Activated T-helper 9 cell treated with anti-CD3 and anti-CD28 coated beads, Interleukin-2, amount 50 U/mL, for 16 hours (primary cell): Measurements from ENCODE around the gene SDK1.

ENCODE experiments used
- DNase-seq: peaks from one replicate; pipeline ENCODE4 v3.0.0-alpha.2; 2020; ENCODE audit warnings: low read depth

SDK1 gene

DNA sequence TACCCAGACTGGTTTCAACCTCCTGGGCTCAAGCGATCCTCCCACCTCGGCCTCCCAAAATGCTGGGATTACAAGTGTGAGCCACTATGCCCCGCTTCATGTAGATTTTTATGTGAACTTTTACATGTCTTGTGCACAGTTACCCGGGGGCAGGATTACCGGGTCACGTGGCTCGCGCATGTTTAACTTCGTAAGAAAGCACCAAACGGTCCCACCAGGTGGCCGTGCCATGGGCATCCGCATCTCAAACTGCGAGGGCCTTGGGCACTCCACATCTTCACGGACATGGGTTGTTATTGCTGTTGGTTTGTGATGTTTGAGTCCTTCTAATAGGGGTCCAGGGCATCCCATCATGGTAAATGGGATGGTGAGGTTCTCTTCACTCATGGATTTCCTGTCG, 744.4 kb downstream of the SDK1 start:
- no peak for DNase-seq

- no peak for DNase-seq
Measured at GRCh38 chr7:4045975-4046374, 744.9 kb downstream of the SDK1 start.

GRCh38 chr7:4048336-4048735, 747.3 kb downstream of the SDK1 start:
- DNase-seq = no peak

DNA sequence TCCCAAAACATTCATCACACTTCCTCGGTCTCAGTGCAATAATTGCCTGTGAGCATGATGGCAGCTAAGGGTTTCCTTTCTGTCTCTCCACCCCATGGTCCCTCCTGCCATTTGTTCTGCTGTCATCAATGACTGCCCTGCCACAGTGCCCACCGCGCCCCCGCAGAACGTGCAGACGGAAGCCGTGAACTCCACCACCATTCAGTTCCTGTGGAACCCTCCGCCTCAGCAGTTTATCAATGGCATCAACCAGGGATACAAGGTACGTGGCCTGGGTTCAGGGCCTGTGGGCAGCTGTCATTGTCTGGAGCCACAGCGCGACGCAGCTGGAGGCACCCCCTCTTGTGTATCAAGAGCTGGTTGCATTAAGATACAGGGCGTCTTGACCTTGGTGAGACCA, 748.1 kb downstream of the SDK1 start:
- DNase-seq = no peak

GRCh38 chr7:4050126-4050660, 749.1 kb downstream of the SDK1 start:
- DNase-seq = no peak

DNA sequence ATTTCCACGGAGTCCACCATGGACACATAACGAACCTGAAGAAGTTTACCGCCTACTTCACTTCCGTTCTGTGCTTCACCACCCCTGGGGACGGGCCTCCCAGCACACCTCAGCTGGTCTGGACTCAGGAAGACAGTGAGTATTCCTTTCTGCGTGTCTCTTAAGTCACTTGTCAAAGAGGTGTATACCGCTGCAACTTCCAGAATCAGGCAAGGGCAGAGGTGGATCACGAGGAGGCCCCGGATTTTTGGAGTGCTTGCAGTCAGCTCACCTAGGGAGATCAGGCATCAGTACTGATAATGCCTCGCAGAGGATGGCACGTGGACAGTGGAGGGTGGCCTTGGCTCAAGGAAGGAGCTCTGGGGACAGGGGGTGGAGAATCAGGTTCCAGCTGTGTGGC, 750.6 kb downstream of the SDK1 start:
- DNase-seq = no peak

GRCh38 chr7:4052130-4052529, 751.1 kb downstream of the SDK1 start:
- no peak for DNase-seq

- DNase-seq = no peak
Measured at GRCh38 chr7:4054158-4054557, 753.1 kb downstream of the SDK1 start.

- no peak for DNase-seq
Measured at GRCh38 chr7:4056552-4057288, 755.7 kb downstream of the SDK1 start.

- no peak for DNase-seq
Measured at GRCh38 chr7:4057289-4057616, 756.2 kb downstream of the SDK1 start.

- DNase-seq = no peak
Measured at GRCh38 chr7:4058158-4058557, 757.1 kb downstream of the SDK1 start.

DNA sequence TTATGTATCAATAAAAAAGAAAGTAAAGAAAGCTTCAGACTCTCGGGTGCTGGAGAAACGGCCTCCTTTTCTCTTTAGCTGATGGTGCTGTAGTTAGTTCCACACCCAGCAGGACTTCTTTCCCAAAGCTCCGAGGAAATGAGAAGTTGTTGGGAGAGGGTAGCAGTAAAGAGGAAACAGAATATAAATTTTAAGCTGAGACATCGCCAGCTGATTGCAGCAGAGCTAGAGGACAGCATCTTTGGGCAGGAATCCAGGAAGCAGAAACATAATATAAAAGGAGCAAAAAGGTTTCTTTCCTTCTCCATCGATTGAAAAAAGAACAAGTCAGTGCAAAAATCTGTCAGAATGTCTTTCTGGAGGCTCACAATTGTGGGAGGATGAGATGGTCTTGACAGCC, 764.1 kb downstream of the SDK1 start:
- no peak for DNase-seq

- DNase-seq = no peak
Measured at GRCh38 chr7:4066206-4066605, 765.2 kb downstream of the SDK1 start.

- DNase-seq = no peak
Measured at GRCh38 chr7:4066626-4067475, 765.8 kb downstream of the SDK1 start.

- DNase-seq = no peak
Measured at GRCh38 chr7:4067476-4067760, 766.4 kb downstream of the SDK1 start.

DNA sequence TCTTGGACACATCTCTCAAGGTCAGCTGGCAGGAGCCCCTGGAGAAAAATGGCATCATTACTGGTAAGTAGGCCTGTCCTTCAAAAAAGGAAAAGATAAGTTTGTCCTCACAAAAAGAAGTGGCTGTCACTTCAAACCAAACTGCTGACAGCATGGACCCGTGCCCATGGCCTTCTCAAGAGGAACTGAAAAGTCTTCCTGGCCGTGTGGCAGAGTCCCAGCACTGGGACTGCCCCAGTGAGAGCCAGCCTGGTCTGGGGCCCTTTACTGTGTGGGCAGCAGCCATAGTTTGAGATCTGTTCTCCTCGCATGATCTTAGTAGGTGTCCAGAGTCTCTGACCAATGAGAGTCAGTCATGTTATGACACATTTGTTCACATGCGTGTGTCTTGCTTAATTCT, 766.8 kb downstream of the SDK1 start:
- DNase-seq = no peak

- no peak for DNase-seq
Measured at GRCh38 chr7:4068286-4068685, 767.2 kb downstream of the SDK1 start.

DNA sequence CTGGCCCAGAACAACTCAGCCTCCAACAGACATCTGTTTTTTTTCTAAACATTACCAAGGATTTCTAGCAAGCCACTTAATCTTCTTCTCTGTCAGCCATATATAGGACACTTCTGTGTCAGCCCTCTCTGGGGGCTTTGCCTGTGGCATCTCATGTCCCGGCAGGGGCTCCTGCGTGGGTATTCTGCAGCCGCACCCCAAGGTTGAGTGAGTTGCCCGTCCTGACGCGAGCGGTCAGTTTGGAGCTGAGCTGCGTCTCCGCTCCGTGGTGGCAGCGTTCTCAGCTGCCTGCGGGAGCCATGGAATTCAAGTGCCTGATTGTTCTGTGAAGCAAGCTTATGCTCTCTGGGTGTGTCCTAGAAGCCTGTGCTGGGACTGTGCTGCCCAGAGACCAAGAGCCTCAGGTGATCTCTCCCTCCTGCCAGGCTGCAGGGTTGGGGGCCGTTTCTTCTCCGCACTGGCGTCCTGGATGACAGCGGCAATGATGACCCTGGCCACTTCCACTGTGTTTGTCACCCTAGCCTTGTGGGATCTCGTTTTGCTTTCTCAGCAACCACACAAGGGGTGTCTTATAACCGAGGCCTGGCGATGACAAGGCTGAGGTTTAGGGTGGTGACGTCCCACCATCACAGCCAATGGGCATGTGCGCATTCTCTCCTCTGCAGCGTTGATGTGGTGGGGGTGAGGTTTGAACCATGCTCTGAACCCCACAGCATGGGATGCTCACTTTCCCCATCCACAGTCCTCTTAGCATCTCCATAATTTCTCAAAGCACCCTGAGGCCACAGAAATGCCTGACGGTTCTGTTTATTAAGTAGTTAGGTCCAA, 768.4 kb downstream of the SDK1 start:
- no peak for DNase-seq

- no peak for DNase-seq
Measured at GRCh38 chr7:4070214-4070613, 769.2 kb downstream of the SDK1 start.

DNA sequence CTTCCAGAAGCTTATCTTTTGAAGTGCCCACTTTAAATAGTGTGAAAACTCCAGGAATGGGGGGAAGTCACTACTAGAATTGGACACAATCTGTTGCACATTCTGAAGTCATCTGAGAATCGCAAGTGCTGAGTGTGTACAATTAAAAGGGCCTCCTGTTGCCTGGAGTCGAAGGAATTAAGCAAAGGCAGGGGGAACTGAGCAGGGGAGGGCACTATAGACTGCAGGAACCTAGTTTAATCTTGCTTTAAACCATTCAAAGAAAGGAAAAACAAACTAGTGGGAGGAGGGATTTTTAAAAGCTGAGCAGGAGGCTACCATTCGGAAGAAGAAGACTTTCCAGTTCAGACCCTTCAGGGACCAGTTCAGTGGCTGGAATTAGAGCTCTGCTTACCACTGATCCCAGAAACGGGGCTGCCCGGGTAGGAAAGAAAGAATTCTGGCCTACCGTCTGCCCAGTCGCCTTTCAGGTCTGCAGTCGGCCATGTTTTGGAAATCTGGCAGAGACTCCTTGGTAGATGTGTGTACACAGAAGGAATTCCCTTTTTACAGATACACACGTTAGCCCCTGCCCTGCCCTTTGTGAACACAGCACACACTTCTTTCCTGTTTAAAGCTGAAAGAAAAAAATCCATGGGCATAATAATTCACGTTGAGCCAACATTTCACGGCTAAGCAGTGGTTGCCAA, 770.5 kb downstream of the SDK1 start:
- no peak for DNase-seq

- DNase-seq = no peak
Measured at GRCh38 chr7:4072161-4072925, 771.3 kb downstream of the SDK1 start.
